HCT116 (cell line): ENCODE measurements around the gene RIMBP2.

Experiments used
- EZH2 ChIP-seq: fragments of 200-600 bp; sonication (generic); IDR thresholded peaks from 2 replicates; pipeline ENCODE4 v1.6.1; 2017; ENCODE audit warnings: antibody characterized with exemption, mixed run types
- EZH2phosphoT487 ChIP-seq: fragments of 200-600 bp; IDR thresholded peaks from 2 replicates; pipeline ENCODE4 v1.6.1; 2018; ENCODE audit warnings: antibody characterized with exemption, borderline replicate concordance
- JUND ChIP-seq: IDR thresholded peaks from 2 replicates; pipeline ENCODE4 v1.6.1; 2012
- POLR2A ChIP-seq: IDR thresholded peaks from 2 replicates; pipeline ENCODE4 v1.7.0; 2011; ENCODE audit warnings: borderline replicate concordance; ENCODE audit not compliant: insufficient read depth, insufficient read length; ENCODE audit errors: extremely low read depth
- POLR2AphosphoS5 ChIP-seq: IDR thresholded peaks from 2 replicates; pipeline ENCODE4 v1.6.1; 2011; ENCODE audit warnings: mild to moderate bottlenecking, low read depth, low read length, moderate library complexity
- RAD21 ChIP-seq: IDR thresholded peaks from 2 replicates; pipeline ENCODE4 v1.6.1; 2012; ENCODE audit warnings: low read depth, mild to moderate bottlenecking
- SP1 ChIP-seq: IDR thresholded peaks from 2 replicates; pipeline ENCODE4 v1.6.1; 2012; ENCODE audit warnings: low read depth
- SRF ChIP-seq: IDR thresholded peaks from 2 replicates; pipeline ENCODE4 v1.6.1; 2012; ENCODE audit warnings: low read depth
- ZNF274 ChIP-seq: fragments of 200-500 bp; sonication (Bioruptor generic); IDR thresholded peaks from 2 replicates; pipeline ENCODE4 v1.6.1; 2014; ENCODE audit warnings: mild to moderate bottlenecking, low read depth, low read length, inconsistent platforms
- TF ChIP-seq, protein P1 (sequence below), 3 experiments: fragments of 200-600 bp in 1 of 3; sonication (generic) in 1 of 3; IDR thresholded peaks in 2 of 3; conservative IDR thresholded peaks in 1 of 3; 2 replicates each; pipeline ENCODE4 v1.5.1; 2012 to 2017; ENCODE audit warnings: low read depth in 2 of 3, low read length in 2 of 3, antibody characterized with exemption in 1 of 3, borderline replicate concordance in 1 of 3, control low read depth in 1 of 3, mild to moderate bottlenecking in 1 of 3, mixed read lengths in 1 of 3, mixed run types in 1 of 3, moderate library complexity in 1 of 3; ENCODE audit not compliant: insufficient read depth in 1 of 3
- TF ChIP-seq, protein P2 (sequence below): IDR thresholded peaks from 2 replicates; pipeline ENCODE4 v1.6.1; 2012; ENCODE audit warnings: low read depth
- TF ChIP-seq, protein P3 (sequence below): IDR thresholded peaks from 2 replicates; pipeline ENCODE4 v1.6.1; 2012

DNA sequence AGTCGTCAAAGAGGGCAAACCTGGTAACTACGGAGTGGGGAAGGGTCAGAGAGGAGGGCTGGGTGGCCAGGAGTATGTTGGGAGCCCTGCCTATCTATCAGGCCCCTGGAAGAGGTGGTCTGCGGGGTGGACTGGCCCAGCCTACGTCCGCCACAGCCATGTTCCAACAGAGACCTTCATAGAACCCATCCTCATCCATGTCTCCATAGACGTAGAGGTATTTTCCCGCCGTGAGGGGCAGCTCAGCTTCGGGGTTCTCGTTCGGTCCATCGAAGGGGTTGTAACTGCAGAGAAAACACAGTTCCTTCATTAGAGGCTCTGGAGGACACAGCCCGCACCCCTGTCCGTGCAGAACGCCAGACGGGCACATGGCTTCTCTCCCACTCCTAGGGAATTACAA is 271.1 kb downstream of the RIMBP2 start:
- TF ChIP-seq POLR2A (no peak), RAD21 (no peak), JUND (no peak), SRF (no peak), EZH2 (no peak), POLR2AphosphoS5 (no peak), ZNF274 (no peak), SP1 (no peak), EZH2phosphoT487 (no peak)
- TF ChIP-seq, protein P1, sequence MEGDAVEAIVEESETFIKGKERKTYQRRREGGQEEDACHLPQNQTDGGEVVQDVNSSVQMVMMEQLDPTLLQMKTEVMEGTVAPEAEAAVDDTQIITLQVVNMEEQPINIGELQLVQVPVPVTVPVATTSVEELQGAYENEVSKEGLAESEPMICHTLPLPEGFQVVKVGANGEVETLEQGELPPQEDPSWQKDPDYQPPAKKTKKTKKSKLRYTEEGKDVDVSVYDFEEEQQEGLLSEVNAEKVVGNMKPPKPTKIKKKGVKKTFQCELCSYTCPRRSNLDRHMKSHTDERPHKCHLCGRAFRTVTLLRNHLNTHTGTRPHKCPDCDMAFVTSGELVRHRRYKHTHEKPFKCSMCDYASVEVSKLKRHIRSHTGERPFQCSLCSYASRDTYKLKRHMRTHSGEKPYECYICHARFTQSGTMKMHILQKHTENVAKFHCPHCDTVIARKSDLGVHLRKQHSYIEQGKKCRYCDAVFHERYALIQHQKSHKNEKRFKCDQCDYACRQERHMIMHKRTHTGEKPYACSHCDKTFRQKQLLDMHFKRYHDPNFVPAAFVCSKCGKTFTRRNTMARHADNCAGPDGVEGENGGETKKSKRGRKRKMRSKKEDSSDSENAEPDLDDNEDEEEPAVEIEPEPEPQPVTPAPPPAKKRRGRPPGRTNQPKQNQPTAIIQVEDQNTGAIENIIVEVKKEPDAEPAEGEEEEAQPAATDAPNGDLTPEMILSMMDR (IDR thresholded peaks at IDR 0.05 in 2 of 3, conservative IDR thresholded peaks at IDR 0.05 in 1 of 3; ENCODE audit: borderline replicate concordance in 1 of 3, insufficient read depth in 1 of 3, low read depth in 2 of 3, low read length in 2 of 3), result no peak
- TF ChIP-seq, protein P2, sequence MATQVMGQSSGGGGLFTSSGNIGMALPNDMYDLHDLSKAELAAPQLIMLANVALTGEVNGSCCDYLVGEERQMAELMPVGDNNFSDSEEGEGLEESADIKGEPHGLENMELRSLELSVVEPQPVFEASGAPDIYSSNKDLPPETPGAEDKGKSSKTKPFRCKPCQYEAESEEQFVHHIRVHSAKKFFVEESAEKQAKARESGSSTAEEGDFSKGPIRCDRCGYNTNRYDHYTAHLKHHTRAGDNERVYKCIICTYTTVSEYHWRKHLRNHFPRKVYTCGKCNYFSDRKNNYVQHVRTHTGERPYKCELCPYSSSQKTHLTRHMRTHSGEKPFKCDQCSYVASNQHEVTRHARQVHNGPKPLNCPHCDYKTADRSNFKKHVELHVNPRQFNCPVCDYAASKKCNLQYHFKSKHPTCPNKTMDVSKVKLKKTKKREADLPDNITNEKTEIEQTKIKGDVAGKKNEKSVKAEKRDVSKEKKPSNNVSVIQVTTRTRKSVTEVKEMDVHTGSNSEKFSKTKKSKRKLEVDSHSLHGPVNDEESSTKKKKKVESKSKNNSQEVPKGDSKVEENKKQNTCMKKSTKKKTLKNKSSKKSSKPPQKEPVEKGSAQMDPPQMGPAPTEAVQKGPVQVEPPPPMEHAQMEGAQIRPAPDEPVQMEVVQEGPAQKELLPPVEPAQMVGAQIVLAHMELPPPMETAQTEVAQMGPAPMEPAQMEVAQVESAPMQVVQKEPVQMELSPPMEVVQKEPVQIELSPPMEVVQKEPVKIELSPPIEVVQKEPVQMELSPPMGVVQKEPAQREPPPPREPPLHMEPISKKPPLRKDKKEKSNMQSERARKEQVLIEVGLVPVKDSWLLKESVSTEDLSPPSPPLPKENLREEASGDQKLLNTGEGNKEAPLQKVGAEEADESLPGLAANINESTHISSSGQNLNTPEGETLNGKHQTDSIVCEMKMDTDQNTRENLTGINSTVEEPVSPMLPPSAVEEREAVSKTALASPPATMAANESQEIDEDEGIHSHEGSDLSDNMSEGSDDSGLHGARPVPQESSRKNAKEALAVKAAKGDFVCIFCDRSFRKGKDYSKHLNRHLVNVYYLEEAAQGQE, result no peak
- TF ChIP-seq, protein P3, sequence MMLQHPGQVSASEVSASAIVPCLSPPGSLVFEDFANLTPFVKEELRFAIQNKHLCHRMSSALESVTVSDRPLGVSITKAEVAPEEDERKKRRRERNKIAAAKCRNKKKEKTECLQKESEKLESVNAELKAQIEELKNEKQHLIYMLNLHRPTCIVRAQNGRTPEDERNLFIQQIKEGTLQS, result no peak
